HAP-1 (cell line): ENCODE measurements around the gene CERS4.
"Not testable (repeated sequence)": the region's sequence is repeated elsewhere in the genome, so short reads cannot be mapped to it uniquely, and the experiment has no call there.

Experiments
- DNase-seq, 2 experiments: peaks; one replicate each; pipeline ENCODE4 v3.0.0-alpha.2; 2016 to 2020; ENCODE audit warnings: low spot score in 2 of 2
- H3K27me3 ChIP-seq: fragments of 250-450 bp; sonication (Bioruptor Pico); 2 replicates; pipeline ENCODE4 v1.5.1; 2020; ENCODE audit warnings: low read depth, mild to moderate bottlenecking, moderate library complexity
- H3K36me3 ChIP-seq: fragments of 250-450 bp; sonication (Bioruptor Pico); replicated peaks from 2 replicates; pipeline ENCODE4 v1.5.1; 2020; ENCODE audit warnings: mild to moderate bottlenecking
- H3K4me1 ChIP-seq: fragments of 250-450 bp; sonication (Bioruptor Pico); 2 replicates; pipeline ENCODE4 v1.5.1; 2020; ENCODE audit warnings: mild to moderate bottlenecking
- H3K4me3 ChIP-seq: fragments of 250-450 bp; sonication (Bioruptor Pico); 2 replicates; pipeline ENCODE4 v1.5.1; 2020; ENCODE audit warnings: mild to moderate bottlenecking, moderate library complexity
- H3K9me3 ChIP-seq: fragments of 250-450 bp; sonication (Bioruptor Pico); 2 replicates; pipeline ENCODE4 v1.5.1; 2020; ENCODE audit warnings: mild to moderate bottlenecking, moderate library complexity
- in situ Hi-C: fragments of 300-500 bp; cut with MboI; formaldehyde crosslinking; loops from 3 replicates; pipeline ENCODE4 v1.14.3; 2020; ENCODE audit warnings: low sequenced_read_pairs, inconsistent platforms, mixed read lengths

CERS4 gene

DNA sequence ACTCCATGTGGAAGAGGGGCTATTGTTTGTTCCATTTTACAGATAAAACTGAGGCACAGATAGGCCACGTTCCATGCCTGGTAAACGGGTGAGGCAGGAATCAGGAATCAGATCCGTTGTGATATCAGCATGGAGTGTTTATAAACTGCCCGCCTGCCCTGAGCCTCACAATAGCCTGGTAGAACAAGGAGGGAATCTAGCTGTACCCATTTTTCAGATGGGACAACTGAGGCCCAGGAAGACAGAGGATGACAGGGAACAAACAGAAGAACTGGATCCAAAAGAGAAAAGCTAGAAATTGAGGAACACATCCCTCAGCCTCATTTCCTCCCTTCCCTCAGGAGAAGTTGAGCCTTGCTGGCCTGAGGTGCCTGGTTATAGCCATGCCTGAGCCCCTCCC is 32.5 kb downstream of the CERS4 start:
- 0 out of 2 replicates have a peak, but pooled peaks cover 2% of the 10 kb centered on the region for H3K9me3 ChIP-seq
- in situ Hi-C loops, result no loop called here
- DNase-seq, result no peak
- H3K4me3 ChIP-seq, result no peak overlapping the region
- H3K36me3 ChIP-seq, result no peaks in the 10 kb centered on the region
- H3K27me3 ChIP-seq, result no peaks in the 10 kb centered on the region
- H3K4me1 ChIP-seq, result peaks cover 12% of the 10 kb centered on the region

DNA sequence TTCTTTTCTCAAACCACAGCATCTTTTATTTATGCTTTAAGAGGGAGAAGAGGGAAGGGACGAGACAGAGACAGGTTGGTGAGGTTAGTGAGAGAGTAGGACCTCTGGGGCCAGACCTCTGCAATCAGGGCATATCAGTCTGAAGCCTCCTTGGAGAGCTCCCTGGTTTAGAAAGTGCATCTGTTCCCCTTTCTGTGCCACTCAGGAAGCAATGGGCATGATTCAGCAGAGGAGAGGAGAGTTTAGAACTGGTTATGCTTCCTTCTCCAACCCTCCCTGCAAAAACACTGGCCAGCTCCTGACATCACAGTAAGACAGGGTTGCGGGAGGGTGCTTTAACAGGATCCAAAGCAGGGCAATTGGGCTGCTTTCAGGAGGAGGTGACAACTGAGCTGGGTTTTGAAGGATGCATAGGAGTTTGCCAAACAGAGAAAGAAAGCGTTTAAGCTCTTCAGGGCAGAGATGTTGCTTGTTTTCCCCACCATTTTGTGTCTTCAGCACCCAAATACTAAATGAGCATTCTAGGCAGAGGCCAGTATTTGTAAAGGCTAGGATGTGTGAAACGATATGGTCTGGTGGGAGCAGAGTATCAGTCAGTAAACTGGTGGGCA is 33.1 kb downstream of the CERS4 start:
- Histone ChIP-seq H3K36me3 (no peaks in the 10 kb centered on the region), H3K27me3 (no peaks in the 10 kb centered on the region), H3K9me3 (0 out of 2 replicates have a peak, but pooled peaks cover 2% of the 10 kb centered on the region), H3K4me1 (peaks cover 12% of the 10 kb centered on the region), H3K4me3 (no peak overlapping the region)
- in situ Hi-C loops, result no loop called here
- DNase-seq, result no peak

DNA sequence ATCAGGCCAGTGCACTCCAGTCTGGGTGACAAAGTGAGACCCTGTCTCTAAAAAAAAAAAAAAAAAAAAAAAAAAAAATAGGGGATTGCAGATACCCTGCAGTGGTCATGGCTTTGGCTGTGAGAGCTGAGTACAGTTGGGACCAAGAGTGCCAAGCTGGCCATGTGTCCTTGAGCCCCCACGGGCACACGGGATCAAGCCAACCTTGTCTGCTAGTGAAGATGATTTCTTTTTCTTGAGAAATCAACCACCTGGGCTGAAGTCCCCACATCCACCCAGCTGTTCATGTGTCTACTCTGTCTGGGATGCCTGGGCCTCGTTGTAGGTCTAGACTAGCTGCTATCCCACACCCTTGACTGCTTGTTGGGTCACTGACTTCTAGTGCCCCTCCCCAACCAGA is 34.0 kb downstream of the CERS4 start:
- H3K4me1 ChIP-seq, result peaks cover 12% of the 10 kb centered on the region
- in situ Hi-C loops, result no loop called here
- DNase-seq, result no peak
- no peaks in the 10 kb centered on the region for H3K27me3 ChIP-seq
- no peaks in the 10 kb centered on the region for H3K36me3 ChIP-seq
- 0 out of 2 replicates have a peak, but pooled peaks cover 2% of the 10 kb centered on the region for H3K9me3 ChIP-seq
- no peak overlapping the region for H3K4me3 ChIP-seq

- no peak for DNase-seq
- Histone ChIP-seq H3K36me3 (no peaks in the 10 kb centered on the region), H3K27me3 (no peaks in the 10 kb centered on the region), H3K4me3 (no peak overlapping the region), H3K9me3 (0 out of 2 replicates have a peak, but pooled peaks cover 2% of the 10 kb centered on the region), H3K4me1 (peaks cover 12% of the 10 kb centered on the region)
- in situ Hi-C loops, result no loop called here
These were observed 35.3 kb downstream of the CERS4 start for GRCh38 chr19:8244442-8244841.

DNA sequence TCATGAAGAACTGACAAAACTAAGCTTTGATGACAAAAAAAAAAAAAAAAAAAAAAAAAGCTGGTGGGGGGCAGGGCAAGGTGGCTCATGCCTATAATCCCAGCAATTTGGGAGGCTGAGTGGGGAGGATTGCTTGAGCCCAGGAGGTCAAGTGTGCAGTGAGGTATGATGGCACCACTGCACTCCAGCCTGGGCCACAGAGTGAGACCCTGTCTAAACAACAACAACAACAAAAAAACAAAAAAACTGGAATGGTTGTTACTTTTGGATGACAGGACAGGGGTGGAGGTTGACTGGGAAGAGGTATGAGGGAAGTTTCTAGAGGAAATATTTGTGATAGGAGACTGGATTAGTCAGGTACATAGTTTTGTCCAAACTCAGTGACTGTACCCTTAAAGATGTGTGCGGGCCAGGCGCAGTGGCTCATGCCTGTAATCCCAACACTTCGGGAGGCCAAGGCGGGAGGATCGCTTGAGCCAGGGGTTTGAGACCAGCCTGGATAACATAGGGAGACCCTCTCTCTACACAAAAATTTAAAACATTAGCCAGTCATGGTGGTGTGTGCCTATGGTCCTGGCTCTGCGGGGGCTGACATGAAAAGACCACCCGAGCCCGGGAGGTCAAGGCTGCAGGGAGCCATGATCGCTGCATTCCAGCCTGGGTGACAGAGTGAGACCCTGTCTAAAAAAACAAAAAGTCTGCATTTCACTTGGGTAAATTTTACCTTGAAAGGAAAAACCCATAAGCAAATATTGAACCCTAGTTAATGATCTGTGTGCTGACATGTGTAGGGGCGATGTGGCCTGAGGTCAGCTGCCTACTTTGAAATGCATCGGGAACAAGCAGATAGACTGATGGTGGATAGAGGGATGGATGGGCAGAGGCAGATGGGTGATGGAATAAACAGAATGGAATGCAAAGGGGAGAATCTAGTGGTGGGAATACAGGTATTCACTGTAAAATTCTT is 37.0 kb downstream of the CERS4 start:
- H3K36me3 ChIP-seq, result no peaks in the 10 kb centered on the region
- H3K4me3 ChIP-seq, result no peak overlapping the region
- H3K27me3 ChIP-seq, result no peaks in the 10 kb centered on the region
- no peak for DNase-seq
- H3K4me1 ChIP-seq, result no peaks in the 10 kb centered on the region
- in situ Hi-C loops, result no loop called here
- H3K9me3 ChIP-seq, result 0 out of 2 replicates have a peak, but pooled peaks cover 2% of the 10 kb centered on the region

- not testable (repeated sequence) for H3K36me3 ChIP-seq, H3K27me3 ChIP-seq
These were observed 38.1 kb downstream of the CERS4 start for GRCh38 chr19:8247129-8247890.

GRCh38 chr19:8248348-8249328 is 39.5 kb downstream of the CERS4 start:
- no peaks in the 10 kb centered on the region for H3K4me1 ChIP-seq
- no peaks in the 10 kb centered on the region for H3K36me3 ChIP-seq
- in situ Hi-C loops, result no loop called here
- DNase-seq, result no peak
- H3K27me3 ChIP-seq, result no peaks in the 10 kb centered on the region
- H3K4me3 ChIP-seq, result no peak overlapping the region
- H3K9me3 ChIP-seq, result no peaks in the 10 kb centered on the region

More at GRCh38 chr19:8247129-8247890, 38.1 kb downstream of the CERS4 start:
- in situ Hi-C loops, DNase-seq, H3K9me3 ChIP-seq, H3K4me1 ChIP-seq, H3K4me3 ChIP-seq: not testable (repeated sequence)

- Histone ChIP-seq H3K4me1 (no peaks in the 10 kb centered on the region), H3K9me3 (no peaks in the 10 kb centered on the region), H3K4me3 (no peak overlapping the region), H3K27me3 (no peaks in the 10 kb centered on the region), H3K36me3 (no peaks in the 10 kb centered on the region; the same call in 1 of the 2 replicates)
- in situ Hi-C loops, result loop anchor here (5.0 to 10.0 kb wide), 2 partner anchors 93 to 306 kb away; partner anchors contain the start of gene TIMM44
- no peak for DNase-seq
These were observed 41.4 kb downstream of the CERS4 start for GRCh38 chr19:8250596-8250995.

- Histone ChIP-seq H3K27me3 (no peaks in the 10 kb centered on the region), H3K4me1 (no peaks in the 10 kb centered on the region), H3K36me3 (peaks cover 4% of the 10 kb centered on the region), H3K9me3 (no peaks in the 10 kb centered on the region), H3K4me3 (no peak overlapping the region)
- DNase-seq, result no peak
- in situ Hi-C loops, result loop anchor here (5.0 to 10.0 kb wide), 2 partner anchors 94 to 306 kb away; partner anchors contain the start of gene TIMM44
These were observed 41.9 kb downstream of the CERS4 start for GRCh38 chr19:8251025-8251472.

DNA sequence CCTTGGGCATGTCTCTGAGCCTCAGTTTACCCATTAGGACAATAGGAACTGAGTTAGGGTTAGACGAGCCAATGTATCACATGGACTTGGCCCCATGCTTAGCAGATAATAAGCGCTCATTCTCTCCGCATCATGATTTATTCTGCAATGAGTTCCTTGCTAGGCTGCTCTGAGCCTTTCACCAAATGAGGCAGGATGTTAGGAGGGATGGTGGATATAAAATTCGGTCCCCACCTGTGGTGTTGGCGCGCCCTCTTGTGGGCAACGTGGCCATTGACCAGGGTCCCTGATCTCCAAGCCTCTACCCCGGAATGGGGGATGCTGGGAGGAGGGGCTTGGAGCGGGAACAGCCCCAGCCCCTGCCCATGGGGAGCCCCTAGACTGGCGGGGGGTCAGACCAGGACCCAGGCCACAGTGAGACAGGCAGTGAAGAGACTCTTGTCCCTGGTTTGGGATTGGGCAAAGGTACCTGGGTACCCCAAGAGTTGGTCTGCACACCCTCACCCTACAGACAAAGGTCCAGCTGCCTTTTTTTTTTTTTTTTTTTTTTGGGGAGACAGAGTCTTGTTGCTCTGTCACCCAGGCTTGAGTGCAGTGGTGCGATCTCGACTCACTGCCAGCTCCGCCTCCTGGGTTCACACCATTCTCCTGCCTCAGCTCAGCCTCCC is 43.9 kb downstream of the CERS4 start:
- in situ Hi-C loops, result loop anchor here (5.0 to 10.0 kb wide), 2 partner anchors 96 to 308 kb away; partner anchors contain the start of gene TIMM44
- Histone ChIP-seq H3K4me3 (no peak overlapping the region), H3K9me3 (no peaks in the 10 kb centered on the region), H3K4me1 (no peaks in the 10 kb centered on the region), H3K27me3 (no peaks in the 10 kb centered on the region), H3K36me3 (peaks cover 18% of the 10 kb centered on the region)
- peak; percentile 81 to 92 for DNase-seq

GRCh38 chr19:8253678-8254077 is 44.5 kb downstream of the CERS4 start:
- Histone ChIP-seq H3K27me3 (no peaks in the 10 kb centered on the region), H3K9me3 (no peaks in the 10 kb centered on the region), H3K36me3 (peaks cover 18% of the 10 kb centered on the region), H3K4me3 (no peak overlapping the region), H3K4me1 (no peaks in the 10 kb centered on the region)
- DNase-seq, result no peak
- in situ Hi-C loops, result loop anchor here (5.0 to 10.0 kb wide), 2 partner anchors 96 to 309 kb away; partner anchors contain the start of gene TIMM44
